Measurements from ENCODE around the gene C1orf159.
A peak's percentile ranks its signal among the peaks of the same experiment; 100 is the strongest.

C1orf159 gene

DNA sequence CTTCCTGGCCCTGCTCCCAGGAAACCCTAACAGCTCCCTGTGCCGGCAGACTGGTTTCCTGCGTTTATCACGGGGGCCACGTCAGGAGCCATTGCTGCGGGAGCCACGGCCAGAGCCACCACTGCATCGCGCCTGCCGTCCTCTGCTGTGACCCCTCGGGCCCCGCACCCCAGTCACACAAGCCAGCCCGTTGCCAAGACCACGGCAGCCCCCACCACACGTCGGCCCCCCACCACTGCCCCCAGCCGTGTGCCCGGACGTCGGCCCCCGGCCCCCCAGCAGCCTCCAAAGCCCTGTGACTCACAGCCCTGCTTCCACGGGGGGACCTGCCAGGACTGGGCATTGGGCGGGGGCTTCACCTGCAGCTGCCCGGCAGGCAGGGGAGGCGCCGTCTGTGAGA, 67.9 kb downstream of the C1orf159 start (continued):
- TF ChIP-seq, protein P1, sequence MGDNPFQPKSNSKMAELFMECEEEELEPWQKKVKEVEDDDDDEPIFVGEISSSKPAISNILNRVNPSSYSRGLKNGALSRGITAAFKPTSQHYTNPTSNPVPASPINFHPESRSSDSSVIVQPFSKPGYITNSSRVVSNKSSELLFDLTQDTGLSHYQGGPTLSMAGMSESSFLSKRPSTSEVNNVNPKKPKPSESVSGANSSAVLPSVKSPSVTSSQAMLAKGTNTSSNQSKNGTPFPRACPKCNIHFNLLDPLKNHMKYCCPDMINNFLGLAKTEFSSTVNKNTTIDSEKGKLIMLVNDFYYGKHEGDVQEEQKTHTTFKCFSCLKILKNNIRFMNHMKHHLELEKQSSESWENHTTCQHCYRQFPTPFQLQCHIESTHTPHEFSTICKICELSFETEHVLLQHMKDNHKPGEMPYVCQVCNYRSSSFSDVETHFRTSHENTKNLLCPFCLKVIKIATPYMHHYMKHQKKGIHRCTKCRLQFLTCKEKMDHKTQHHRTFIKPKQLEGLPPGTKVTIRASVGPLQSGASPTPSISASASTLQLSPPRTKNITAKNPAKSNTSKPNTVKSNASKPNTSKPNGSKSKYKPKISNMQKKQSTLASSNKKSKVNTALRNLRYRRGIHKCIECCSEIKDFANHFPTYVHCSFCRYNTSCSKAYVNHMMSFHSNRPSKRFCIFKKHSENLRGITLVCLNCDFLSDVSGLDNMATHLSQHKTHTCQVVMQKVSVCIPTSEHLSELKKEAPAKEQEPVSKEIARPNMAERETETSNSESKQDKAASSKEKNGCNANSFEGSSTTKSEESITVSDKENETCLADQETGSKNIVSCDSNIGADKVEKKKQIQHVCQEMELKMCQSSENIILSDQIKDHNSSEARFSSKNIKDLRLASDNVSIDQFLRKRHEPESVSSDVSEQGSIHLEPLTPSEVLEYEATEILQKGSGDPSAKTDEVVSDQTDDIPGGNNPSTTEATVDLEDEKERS (tag by site-specific recombination; IDR thresholded peaks at IDR 0.05) = no peak

DNA sequence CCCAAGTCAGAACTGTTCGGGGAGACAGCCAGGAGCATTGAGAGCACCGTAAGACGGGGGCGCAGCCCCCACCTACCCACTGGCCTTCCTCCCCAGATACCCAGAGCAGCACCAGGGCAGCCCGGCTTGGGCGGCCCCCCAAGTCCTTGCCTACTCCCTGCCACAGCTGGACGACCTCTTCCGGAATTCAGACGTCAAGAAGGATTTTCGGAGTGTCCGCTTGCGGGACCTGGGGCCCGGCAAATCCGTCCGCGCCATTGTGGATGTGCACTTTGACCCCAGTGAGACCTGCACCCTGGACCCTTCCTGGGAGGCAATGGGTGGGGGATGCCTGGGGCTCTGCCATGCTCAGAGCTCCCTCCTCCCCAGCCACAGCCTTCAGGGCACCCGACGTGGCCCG, 68.5 kb downstream of the C1orf159 start:
- peaks cover 0 to 81% of the 10 kb centered on the region in 2 experiments; a peak in 1 of 3 replicates for H3K36me3 ChIP-seq (ENCODE audit: control insufficient read depth in 2 of 2, insufficient read depth in 1 of 2, low read length in 2 of 2)
- CTCF ChIA-PET = interaction anchor here (0.7 kb wide), 1 partner anchor 22 kb away, joined by 3 read pairs; no protein-coding TSS in a partner anchor
- H3K4me3 ChIP-seq (ENCODE audit: low read depth, low read length) = no peak overlapping the region
- POLR2A ChIA-PET = no interaction called here
- no peak overlapping the region for H3K27ac ChIP-seq (ENCODE audit: extremely low read depth, low read depth, low read length)
- no peaks in the 10 kb centered on the region for H3K4me1 ChIP-seq (ENCODE audit: control insufficient read depth, insufficient read depth, low read length)
- no peaks in the 10 kb centered on the region for H3K9me3 ChIP-seq (ENCODE audit: control insufficient read depth, insufficient read depth, low read depth, low read length)
- 0 out of 2 replicates have a peak, but pooled peaks have one; percentile 11 for TF ChIP-seq GLIS1 (tag by site-specific recombination; IDR thresholded peaks at IDR 0.05)
- TF ChIP-seq, protein P2, sequence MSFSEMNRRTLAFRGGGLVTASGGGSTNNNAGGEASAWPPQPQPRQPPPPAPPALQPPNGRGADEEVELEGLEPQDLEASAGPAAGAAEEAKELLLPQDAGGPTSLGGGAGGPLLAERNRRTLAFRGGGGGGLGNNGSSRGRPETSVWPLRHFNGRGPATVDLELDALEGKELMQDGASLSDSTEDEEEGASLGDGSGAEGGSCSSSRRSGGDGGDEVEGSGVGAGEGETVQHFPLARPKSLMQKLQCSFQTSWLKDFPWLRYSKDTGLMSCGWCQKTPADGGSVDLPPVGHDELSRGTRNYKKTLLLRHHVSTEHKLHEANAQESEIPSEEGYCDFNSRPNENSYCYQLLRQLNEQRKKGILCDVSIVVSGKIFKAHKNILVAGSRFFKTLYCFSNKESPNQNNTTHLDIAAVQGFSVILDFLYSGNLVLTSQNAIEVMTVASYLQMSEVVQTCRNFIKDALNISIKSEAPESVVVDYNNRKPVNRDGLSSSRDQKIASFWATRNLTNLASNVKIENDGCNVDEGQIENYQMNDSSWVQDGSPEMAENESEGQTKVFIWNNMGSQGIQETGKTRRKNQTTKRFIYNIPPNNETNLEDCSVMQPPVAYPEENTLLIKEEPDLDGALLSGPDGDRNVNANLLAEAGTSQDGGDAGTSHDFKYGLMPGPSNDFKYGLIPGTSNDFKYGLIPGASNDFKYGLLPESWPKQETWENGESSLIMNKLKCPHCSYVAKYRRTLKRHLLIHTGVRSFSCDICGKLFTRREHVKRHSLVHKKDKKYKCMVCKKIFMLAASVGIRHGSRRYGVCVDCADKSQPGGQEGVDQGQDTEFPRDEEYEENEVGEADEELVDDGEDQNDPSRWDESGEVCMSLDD (tag by site-specific recombination; IDR thresholded peaks at IDR 0.05) = no peak
- TF ChIP-seq BCL11B (tag by site-specific recombination; IDR thresholded peaks at IDR 0.05; ENCODE audit: low read depth) = 0 out of 2 replicates have a peak, but pooled peaks have one; percentile 29
- no peak for TF ChIP-seq GLI4 (tag by site-specific recombination; IDR thresholded peaks at IDR 0.05)
- no peak for TF ChIP-seq ZNF596 (tag by site-specific recombination; IDR thresholded peaks at IDR 0.05)
- no peak for TF ChIP-seq SALL2 (tag by site-specific recombination; IDR thresholded peaks at IDR 0.05; ENCODE audit: borderline replicate concordance)
- TF ChIP-seq ZNF335 (tag by site-specific recombination; conservative IDR thresholded peaks at IDR 0.05) = no peak

DNA sequence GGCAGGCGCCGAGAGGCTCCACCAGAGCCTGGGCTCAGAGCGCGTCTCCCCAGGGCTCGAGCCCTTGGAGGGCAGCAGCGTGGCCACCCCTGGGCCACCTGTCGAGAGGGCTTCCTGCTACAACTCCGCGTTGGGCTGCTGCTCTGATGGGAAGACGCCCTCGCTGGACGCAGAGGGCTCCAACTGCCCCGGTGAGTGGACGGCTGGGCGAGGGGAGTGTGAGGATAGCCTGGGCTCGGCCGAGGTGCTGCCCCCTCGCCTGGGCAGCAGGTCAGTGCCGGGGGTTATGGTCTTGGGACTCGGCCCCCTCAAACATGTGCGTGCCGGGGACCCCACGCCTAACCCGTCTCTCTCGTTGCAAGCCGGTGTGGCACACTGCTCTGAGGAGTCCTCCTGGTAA, 69.1 kb downstream of the C1orf159 start:
- Histone ChIP-seq H3K9me3 (ENCODE audit: control insufficient read depth, insufficient read depth, low read depth, low read length) (no peaks in the 10 kb centered on the region), H3K4me3 (ENCODE audit: low read depth, low read length) (no peak overlapping the region), H3K36me3 (ENCODE audit: control insufficient read depth in 2 of 2, insufficient read depth in 1 of 2, low read length in 2 of 2) (peaks cover 0 to 81% of the 10 kb centered on the region in 2 experiments; a peak in 1 of 3 replicates), H3K27ac (ENCODE audit: extremely low read depth, low read depth, low read length) (no peak overlapping the region), H3K4me1 (ENCODE audit: control insufficient read depth, insufficient read depth, low read length) (no peaks in the 10 kb centered on the region)
- CTCF ChIA-PET = no interaction called here
- TF ChIP-seq, protein P3, sequence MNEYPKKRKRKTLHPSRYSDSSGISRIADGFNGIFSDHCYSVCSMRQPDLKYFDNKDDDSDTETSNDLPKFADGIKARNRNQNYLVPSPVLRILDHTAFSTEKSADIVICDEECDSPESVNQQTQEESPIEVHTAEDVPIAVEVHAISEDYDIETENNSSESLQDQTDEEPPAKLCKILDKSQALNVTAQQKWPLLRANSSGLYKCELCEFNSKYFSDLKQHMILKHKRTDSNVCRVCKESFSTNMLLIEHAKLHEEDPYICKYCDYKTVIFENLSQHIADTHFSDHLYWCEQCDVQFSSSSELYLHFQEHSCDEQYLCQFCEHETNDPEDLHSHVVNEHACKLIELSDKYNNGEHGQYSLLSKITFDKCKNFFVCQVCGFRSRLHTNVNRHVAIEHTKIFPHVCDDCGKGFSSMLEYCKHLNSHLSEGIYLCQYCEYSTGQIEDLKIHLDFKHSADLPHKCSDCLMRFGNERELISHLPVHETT (tag by site-specific recombination; IDR thresholded peaks at IDR 0.05) = no peak
- TF ChIP-seq SCRT2 (tag by site-specific recombination; IDR thresholded peaks at IDR 0.05) (peak; percentile 48; the same call in 1 of the 2 replicates), ZNF626 (tag by site-specific recombination; IDR thresholded peaks at IDR 0.05) (no peak), BCL11A (tag by site-specific recombination; IDR thresholded peaks at IDR 0.05; ENCODE audit: low read depth) (0 out of 2 replicates have a peak, but pooled peaks have one; percentile 14)
- POLR2A ChIA-PET = no interaction called here

DNA sequence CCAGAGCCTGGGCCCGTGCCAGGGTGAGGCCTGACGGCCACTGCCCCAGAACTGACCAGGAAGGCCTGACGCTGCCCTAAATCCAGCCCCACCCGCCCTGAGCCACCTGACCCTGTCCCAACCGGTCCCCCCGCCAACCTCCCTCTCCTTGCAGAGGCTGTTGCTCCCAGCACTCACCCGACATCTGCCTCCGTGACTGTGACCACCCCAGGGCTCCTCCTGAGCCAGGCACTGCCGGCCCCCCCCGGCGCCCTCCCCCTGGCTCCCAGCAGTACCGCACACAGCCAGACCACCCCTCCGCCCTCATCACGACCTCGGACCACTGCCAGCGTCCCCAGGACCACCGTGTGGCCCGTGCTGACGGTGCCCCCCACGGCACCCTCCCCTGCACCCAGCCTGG, 69.6 kb downstream of the C1orf159 start:
- Histone ChIP-seq H3K27ac (ENCODE audit: extremely low read depth, low read depth, low read length) (no peak overlapping the region), H3K4me1 (ENCODE audit: control insufficient read depth, insufficient read depth, low read length) (no peaks in the 10 kb centered on the region), H3K9me3 (ENCODE audit: control insufficient read depth, insufficient read depth, low read depth, low read length) (no peaks in the 10 kb centered on the region), H3K36me3 (ENCODE audit: control insufficient read depth in 2 of 2, insufficient read depth in 1 of 2, low read length in 2 of 2) (peaks cover 0 to 77% of the 10 kb centered on the region in 2 experiments; a peak in 1 of 3 replicates), H3K4me3 (ENCODE audit: low read depth, low read length) (no peak overlapping the region)
- ChIA-PET POLR2A (no interaction called here), CTCF (no interaction called here)
- TF ChIP-seq ZIC2 (tag by site-specific recombination; IDR thresholded peaks at IDR 0.05) (no peak), GLIS2 (tag by site-specific recombination; IDR thresholded peaks at IDR 0.05) (peak; percentile 24; the same call in 1 of the 2 replicates)
